Measurements from ENCODE around the gene OR2T2. TPM values are rescaled to one million over a fixed set of nuclear protein-coding genes. Genes with fewer than 3 reads are reported as not detected.
"Not testable (repeated sequence)": the region's sequence is repeated elsewhere in the genome, so short reads cannot be mapped to it uniquely, and the experiment has no call there.

OR2T2 gene
- total RNA-seq, 2 experiments from 2014 or later = not detected

DNA sequence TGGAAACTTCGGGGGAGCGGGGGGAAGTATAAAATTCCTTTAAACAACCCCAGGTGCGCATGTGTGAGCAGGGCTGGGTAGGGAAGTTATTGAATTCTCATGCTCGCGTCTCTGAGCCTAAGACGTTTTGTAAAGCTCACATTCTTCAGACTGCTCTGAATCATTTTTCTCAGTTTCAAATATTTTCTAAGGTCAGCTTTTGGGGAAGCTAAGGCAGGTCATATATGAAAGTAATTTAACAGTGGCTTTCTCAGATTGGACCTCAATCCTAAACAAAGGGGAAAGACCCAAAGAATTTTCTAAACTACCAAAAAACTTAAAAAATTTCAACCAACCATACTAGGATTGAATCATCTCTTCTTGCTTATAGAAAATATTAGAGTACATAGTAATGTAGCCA, 10.5 kb upstream of the OR2T2 start:
- H3K27ac Mint-ChIP-seq; H3K36me3 Mint-ChIP-seq (ENCODE audit: low read depth); intact Hi-C loops (cut with micrococcal nuclease); CTCF ChIA-PET; H3K4me3 Mint-ChIP-seq; H3K9me3 Mint-ChIP-seq; H3K27me3 Mint-ChIP-seq (ENCODE audit: low read depth); DNase-seq; H3K4me1 Mint-ChIP-seq (ENCODE audit: low read depth): not testable (repeated sequence)

DNA sequence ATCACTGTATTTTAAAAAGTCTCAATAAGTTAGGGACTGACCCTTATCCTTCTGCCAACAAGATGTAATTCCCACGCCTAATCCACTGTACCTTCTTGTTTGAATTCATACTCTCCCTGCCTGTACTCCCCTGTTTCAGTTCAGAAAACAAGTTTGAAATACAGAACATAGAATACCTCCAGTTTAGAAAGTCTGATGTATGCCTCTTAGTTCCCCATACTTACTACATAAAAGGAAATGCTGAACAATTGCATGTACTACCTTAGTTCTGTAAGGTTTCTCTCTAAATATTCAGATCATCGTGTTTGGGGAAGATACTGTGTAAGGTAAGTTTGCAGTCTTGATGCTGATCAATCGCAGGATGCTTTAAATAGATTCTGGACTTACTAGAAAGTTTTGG, 9.1 kb upstream of the OR2T2 start:
- H3K9me3 Mint-ChIP-seq; H3K27ac Mint-ChIP-seq; H3K36me3 Mint-ChIP-seq (ENCODE audit: low read depth); H3K27me3 Mint-ChIP-seq (ENCODE audit: low read depth); intact Hi-C loops (cut with micrococcal nuclease); CTCF ChIA-PET; DNase-seq; H3K4me1 Mint-ChIP-seq (ENCODE audit: low read depth); H3K4me3 Mint-ChIP-seq: not testable (repeated sequence)

DNA sequence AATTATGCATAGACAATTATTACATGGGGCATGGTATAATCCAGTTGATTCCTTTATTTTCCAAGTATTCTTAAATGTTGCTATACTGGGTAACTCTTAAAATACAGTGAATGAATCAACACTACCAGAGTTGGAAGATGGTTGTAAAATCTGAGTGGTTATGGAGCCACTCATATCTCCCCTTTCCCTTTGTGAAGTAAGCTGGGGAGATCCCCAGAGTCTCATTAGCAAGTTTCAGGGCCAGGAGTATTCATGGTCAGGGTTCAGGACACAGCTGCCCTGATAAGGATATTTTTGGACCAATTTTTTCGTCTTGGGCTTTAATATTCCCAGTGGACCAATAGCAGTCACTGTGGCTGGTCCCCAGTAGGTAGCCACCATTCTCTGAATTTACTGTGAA, 6.8 kb upstream of the OR2T2 start:
- H3K4me1 Mint-ChIP-seq (ENCODE audit: low read depth); DNase-seq; intact Hi-C loops (cut with micrococcal nuclease); CTCF ChIA-PET; H3K27me3 Mint-ChIP-seq (ENCODE audit: low read depth); H3K9me3 Mint-ChIP-seq; H3K27ac Mint-ChIP-seq; H3K36me3 Mint-ChIP-seq (ENCODE audit: low read depth); H3K4me3 Mint-ChIP-seq: not testable (repeated sequence)

DNA sequence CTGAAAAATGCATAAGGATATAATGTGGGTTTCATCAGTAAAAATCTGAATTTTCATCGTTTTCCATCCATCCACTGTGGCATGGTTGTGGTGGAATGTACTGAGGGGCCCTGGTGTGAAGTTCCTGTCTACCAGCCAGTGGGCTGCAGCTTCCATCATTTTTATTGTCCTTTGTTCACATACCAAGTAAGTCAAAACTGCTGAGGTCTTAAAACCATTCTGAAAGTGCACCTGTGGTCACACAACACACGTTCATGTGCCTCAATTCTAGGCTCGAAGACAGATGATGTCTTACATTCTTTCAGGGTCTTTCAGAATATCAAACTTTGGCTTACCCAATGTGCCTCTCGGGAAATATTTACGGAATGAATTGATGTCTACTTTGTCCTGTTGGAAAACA, 6.2 kb upstream of the OR2T2 start:
- intact Hi-C loops (cut with micrococcal nuclease); H3K36me3 Mint-ChIP-seq (ENCODE audit: low read depth); H3K9me3 Mint-ChIP-seq; H3K27ac Mint-ChIP-seq; DNase-seq; H3K4me1 Mint-ChIP-seq (ENCODE audit: low read depth); CTCF ChIA-PET; H3K27me3 Mint-ChIP-seq (ENCODE audit: low read depth); H3K4me3 Mint-ChIP-seq: not testable (repeated sequence)

DNA sequence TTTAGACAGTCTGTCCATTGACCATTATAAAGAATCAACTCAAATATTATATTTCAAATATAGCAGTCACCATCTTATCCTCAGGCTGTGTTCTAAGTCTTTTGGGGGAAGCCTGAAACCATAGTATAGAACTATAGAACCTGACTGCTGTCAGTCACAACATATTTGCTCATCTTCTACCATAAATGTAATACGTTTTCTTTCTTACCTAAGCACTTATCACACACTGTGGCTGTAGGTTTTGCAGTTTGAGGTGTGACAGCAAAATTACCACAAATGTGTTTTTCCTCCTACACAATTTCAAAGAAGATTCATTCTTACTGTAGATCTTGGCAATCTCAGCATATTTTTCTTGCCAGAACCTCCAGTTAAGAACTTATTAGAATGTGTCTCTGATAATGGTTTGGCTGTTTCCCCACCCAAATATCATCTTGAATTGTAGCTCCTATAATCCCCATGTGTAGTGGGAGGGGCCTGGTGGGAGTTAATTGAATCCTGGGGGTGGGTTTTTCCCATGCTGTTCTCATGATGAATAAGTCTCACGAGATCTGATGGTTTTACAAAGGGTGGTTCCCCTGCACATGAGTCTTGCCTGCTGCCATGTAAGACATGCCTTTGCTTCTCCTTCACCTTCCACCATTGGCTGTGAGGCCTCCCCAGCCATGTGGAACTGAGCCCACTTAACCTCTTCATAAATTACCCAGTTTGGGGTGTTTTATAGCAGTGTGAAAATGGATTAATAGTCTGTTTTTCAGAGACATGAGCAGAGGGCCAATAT, 2.7 kb upstream of the OR2T2 start:
- DNase-seq; intact Hi-C loops (cut with micrococcal nuclease); H3K27me3 Mint-ChIP-seq (ENCODE audit: low read depth); H3K4me3 Mint-ChIP-seq; H3K4me1 Mint-ChIP-seq (ENCODE audit: low read depth); H3K9me3 Mint-ChIP-seq; H3K36me3 Mint-ChIP-seq (ENCODE audit: low read depth); H3K27ac Mint-ChIP-seq; CTCF ChIA-PET: not testable (repeated sequence)

DNA sequence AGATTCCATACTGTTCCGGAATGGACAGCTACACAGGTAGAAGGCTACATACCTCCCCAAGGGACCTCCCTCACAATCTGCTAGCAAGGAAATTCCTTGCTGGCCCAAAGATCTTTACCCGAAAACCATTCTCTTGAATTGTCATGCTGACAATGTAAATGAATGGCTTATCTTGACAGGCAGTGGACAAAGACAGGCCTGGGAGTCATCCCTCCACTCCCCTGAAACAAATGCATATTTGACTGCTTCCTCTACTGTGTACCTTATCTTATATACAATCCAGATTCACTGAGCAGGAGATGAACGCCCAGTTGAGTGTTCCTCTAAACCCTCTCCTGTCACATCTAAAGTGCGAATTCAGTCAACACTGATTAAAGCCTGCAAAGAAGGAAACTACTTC, 834 bp upstream of the OR2T2 start:
- CTCF ChIA-PET; H3K4me3 Mint-ChIP-seq; DNase-seq; H3K4me1 Mint-ChIP-seq (ENCODE audit: low read depth); H3K9me3 Mint-ChIP-seq; H3K36me3 Mint-ChIP-seq (ENCODE audit: low read depth); H3K27me3 Mint-ChIP-seq (ENCODE audit: low read depth); H3K27ac Mint-ChIP-seq; intact Hi-C loops (cut with micrococcal nuclease): not testable (repeated sequence)

DNA sequence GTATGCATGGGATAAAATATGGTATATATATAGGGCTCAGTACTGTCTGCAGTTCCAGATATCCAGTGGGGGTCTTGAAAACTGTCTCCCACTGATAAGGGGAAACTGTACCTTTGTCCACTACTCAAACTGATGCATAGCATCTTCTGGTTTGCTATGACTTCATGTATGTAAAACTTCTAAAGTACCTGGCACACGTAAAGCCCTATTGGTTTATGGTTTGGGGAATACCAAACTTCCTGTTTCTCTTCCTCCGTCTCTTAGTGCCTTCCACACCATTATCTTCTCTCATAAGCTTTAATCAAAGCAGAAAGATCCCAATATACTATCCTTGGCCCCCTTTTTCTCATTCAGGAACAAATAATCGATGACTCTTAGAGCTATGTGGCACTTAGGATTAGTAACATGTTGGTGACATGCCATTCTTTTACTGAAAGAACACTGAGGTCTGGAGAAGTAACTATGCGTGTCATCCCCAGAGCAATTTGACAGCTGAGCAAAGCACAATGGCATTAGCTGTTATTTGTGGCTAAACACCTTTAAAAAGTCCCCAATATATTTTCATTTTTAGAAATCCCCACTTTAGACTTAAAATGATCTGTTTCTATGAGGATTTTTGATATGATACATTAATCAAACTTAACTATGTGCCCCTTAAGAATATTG, 3.1 kb downstream of the OR2T2 start:
- H3K4me3 Mint-ChIP-seq; H3K27me3 Mint-ChIP-seq (ENCODE audit: low read depth); DNase-seq; H3K27ac Mint-ChIP-seq; H3K4me1 Mint-ChIP-seq (ENCODE audit: low read depth); H3K36me3 Mint-ChIP-seq (ENCODE audit: low read depth); CTCF ChIA-PET; intact Hi-C loops (cut with micrococcal nuclease); H3K9me3 Mint-ChIP-seq: not testable (repeated sequence)

DNA sequence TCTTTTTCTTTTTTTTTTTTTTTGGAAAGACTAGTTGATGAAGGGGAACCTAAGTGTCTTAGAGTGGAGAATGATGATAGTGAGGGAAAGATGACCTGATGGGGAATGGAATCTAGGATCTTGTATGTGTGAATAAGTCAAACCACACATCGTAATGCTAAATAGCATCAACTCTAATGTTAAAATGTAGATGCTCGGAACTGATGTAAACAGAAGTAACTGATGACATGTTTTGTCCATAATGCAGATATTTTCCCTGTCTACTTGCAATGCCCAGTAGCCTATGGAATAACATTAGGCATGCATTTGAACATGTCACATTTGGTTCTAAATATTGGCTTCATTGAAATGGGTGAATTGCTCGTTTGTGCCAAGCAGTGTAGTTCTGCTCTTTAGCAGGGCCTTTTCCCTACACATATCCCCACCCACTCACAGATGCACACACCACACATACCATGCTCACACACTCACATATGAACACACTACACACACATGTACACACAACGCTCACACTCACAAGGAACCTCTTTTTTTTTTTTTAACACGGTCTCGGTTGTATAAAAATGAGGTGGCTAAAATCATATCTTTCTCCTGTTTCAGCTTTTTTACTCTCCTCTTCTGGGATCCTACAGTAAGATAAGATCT, 4.5 kb downstream of the OR2T2 start:
- H3K9me3 Mint-ChIP-seq; H3K36me3 Mint-ChIP-seq (ENCODE audit: low read depth); DNase-seq; H3K4me1 Mint-ChIP-seq (ENCODE audit: low read depth); H3K4me3 Mint-ChIP-seq; H3K27me3 Mint-ChIP-seq (ENCODE audit: low read depth); H3K27ac Mint-ChIP-seq; intact Hi-C loops (cut with micrococcal nuclease); CTCF ChIA-PET: not testable (repeated sequence)

DNA sequence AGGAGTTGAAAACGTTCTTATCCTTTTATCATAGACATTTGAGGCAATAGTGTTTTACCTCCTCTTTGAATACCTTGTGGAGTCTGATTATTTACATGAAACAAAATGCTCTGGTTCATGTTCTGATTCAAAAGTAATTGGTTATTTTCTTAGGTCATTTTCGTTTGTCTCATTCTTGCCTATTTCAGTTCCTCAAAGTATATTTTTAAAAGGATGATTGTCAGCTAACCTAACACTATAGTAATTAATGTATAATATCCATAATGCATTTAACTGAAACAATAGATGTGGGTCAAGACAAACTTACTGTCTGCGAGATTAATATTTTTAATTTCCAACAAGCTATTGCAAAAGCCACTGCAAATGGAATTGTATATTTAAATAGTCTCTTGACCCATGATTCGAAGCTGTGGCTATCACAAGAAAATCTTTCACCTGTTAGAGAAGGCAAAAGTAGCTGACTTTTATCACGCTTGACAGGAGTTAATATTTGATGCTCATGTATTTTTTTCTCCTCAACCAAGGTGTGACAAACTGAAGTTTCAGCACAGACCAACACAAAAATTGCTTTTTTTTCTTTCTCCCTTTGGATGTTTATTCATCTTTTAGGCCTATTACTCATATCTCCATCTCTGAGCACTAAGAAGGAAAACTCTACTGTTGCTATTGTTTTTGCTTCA, 5.2 kb downstream of the OR2T2 start:
- H3K9me3 Mint-ChIP-seq; H3K27ac Mint-ChIP-seq; H3K4me1 Mint-ChIP-seq (ENCODE audit: low read depth); H3K27me3 Mint-ChIP-seq (ENCODE audit: low read depth); H3K36me3 Mint-ChIP-seq (ENCODE audit: low read depth); intact Hi-C loops (cut with micrococcal nuclease); DNase-seq; H3K4me3 Mint-ChIP-seq; CTCF ChIA-PET: not testable (repeated sequence)

DNA sequence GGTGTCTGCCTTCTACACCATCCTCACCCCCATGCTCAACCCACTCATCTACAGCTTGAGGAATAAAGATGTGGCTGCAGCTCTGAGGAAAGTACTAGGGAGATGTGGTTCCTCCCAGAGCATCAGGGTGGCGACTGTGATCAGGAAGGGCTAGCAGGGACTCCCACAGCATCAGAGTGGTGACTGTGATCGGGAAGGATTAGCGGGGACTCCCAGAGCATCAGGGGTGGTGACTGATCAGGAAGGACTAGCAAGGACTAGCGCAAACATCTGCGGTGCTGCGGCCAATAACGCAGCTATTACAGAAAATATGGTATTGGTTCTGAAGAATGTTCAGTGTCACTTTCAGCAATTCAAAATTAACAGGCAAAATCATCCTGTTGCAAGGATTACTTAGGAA, 8.2 kb downstream of the OR2T2 start:
- CTCF ChIA-PET; H3K27ac Mint-ChIP-seq; intact Hi-C loops (cut with micrococcal nuclease); H3K36me3 Mint-ChIP-seq (ENCODE audit: low read depth); H3K4me3 Mint-ChIP-seq; H3K27me3 Mint-ChIP-seq (ENCODE audit: low read depth); DNase-seq; H3K9me3 Mint-ChIP-seq; H3K4me1 Mint-ChIP-seq (ENCODE audit: low read depth): not testable (repeated sequence)

DNA sequence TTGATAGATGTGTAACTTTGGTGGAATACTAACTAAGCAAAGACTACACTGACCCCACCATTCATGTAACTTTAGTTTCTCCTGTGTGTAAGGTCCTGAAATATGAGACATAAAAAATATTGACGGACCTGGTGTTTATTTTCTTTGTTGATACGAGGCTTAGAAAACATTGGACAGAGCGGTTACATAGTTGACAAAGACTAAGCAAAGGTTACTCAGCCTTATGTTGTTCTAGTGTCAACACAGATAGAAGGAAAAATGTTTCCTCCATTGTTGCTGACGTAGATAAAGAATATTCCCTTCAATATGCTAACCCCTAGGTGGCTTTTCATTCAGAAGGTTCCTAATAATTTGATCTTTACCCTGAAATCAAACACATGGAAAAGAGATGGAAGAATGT, 9.6 kb downstream of the OR2T2 start:
- H3K9me3 Mint-ChIP-seq; intact Hi-C loops (cut with micrococcal nuclease); CTCF ChIA-PET; H3K4me1 Mint-ChIP-seq (ENCODE audit: low read depth); H3K27me3 Mint-ChIP-seq (ENCODE audit: low read depth); DNase-seq; H3K4me3 Mint-ChIP-seq; H3K27ac Mint-ChIP-seq; H3K36me3 Mint-ChIP-seq (ENCODE audit: low read depth): not testable (repeated sequence)

DNA sequence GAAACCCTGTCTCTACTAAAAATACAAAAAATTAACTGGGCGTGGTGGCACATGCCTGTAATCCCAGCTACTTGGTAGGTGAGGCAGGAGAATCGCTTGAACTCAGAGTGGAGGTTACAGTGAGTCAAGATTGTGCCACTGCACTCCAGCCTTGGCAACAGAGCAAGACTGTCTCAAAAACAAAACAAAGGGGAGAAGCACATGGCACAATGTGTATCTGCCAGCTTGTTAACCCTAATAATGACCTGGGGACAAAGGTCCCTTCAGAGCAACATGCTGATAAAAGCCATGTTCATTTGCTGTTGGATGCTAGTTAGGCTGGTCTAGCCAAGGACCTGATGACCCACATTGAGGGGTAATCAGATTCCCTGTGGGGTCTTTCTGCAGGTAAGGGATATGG, 11.2 kb downstream of the OR2T2 start:
- DNase-seq; H3K4me3 Mint-ChIP-seq; intact Hi-C loops (cut with micrococcal nuclease); H3K27ac Mint-ChIP-seq; H3K9me3 Mint-ChIP-seq; H3K4me1 Mint-ChIP-seq (ENCODE audit: low read depth); H3K27me3 Mint-ChIP-seq (ENCODE audit: low read depth); CTCF ChIA-PET; H3K36me3 Mint-ChIP-seq (ENCODE audit: low read depth): not testable (repeated sequence)

DNA sequence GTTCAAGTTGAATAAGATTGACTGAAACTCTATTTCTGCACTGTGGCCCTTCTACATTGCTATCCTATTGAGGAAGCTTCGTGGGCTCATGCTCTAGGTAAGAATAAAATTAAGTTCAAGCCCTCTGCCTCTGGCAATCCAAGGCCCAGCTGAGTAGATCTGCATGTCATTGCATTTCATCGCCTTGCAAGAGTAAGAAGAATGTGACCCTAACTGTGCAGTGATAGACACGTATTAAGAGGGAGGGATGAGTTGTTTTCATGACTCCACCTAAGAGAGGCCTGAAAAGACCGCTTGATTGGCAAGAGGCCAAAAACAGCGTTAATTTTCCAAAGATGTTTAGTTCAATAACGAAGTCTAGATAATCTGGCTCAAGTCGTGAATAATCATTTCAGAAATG, 13.7 kb downstream of the OR2T2 start:
- CTCF ChIA-PET; H3K27ac Mint-ChIP-seq; H3K9me3 Mint-ChIP-seq; H3K27me3 Mint-ChIP-seq (ENCODE audit: low read depth); H3K4me3 Mint-ChIP-seq; DNase-seq; intact Hi-C loops (cut with micrococcal nuclease); H3K36me3 Mint-ChIP-seq (ENCODE audit: low read depth); H3K4me1 Mint-ChIP-seq (ENCODE audit: low read depth): not testable (repeated sequence)
